A549 (cell line): ENCODE measurements around the gene KIAA0930. TPM values are rescaled to one million over a fixed set of nuclear protein-coding genes. Genes with fewer than 3 reads are reported as not detected.

Experiments used
- ATAC-seq, 2 experiments: fragments of 200-7000 bp in 1 of 2; fragments of >200 bp in 1 of 2; cut with Nextera tagmentation in 1 of 2; cut with Tn5 transposase in 1 of 2; 3 replicates each; pipeline versions ENCODE4 v1.8.0 to v1.9.1; 2018 to 2020; ENCODE audit warnings: mild to moderate bottlenecking in 1 of 2, moderate library complexity in 1 of 2
- CTCF ChIA-PET: fragments of 300-600 bp; sonication (Branson Sonifier 250); formaldehyde crosslinking; extraction: SDS; loops from one replicate; lab custom pipeline; 2021; ENCODE audit warnings: antibody characterized with exemption, inconsistent platforms; lab: Yijun Ruan, JAX
- POLR2A ChIA-PET: fragments of 350-600 bp; formaldehyde crosslinking; extraction: SDS; loops from one replicate; lab custom pipeline; 2021; ENCODE audit warnings: antibody characterized with exemption, inconsistent platforms; lab: Yijun Ruan, JAX
- DNase-seq, 2 experiments: peaks; one replicate each; pipeline versions ENCODE4 v3.0.0 to v3.0.0-alpha.2; 2011 to 2016; ENCODE audit warnings: low read depth in 1 of 2, low spot score in 1 of 2
- FAIRE-seq: peaks from 2 replicates; lab custom pipeline; 2011; peaks lifted over from hg19 to GRCh38; lab: Jason Lieb, UNC
- H3K27ac ChIP-seq, 2 experiments: fragments of >200 bp; sonication (Bioruptor Twin); formaldehyde crosslinking; 3 replicates each; pipeline ENCODE4 v1.5.1; 2016 to 2017
- H3K4me1 ChIP-seq: fragments of >200 bp; sonication (Bioruptor Twin); formaldehyde crosslinking; 3 replicates; pipeline ENCODE4 v1.6.1; 2016
- H3K4me2 ChIP-seq: fragments of >200 bp; sonication (Bioruptor Twin); formaldehyde crosslinking; 3 replicates; pipeline ENCODE4 v1.6.1; 2016
- H3K4me3 ChIP-seq: fragments of >200 bp; sonication (Bioruptor Twin); formaldehyde crosslinking; 3 replicates; pipeline ENCODE4 v1.5.1; 2016
- H3K9me3 ChIP-seq: fragments of >200 bp; sonication (Bioruptor Twin); formaldehyde crosslinking; 3 replicates; pipeline ENCODE4 v1.6.1; 2016
- BHLHE40 ChIP-seq: IDR thresholded peaks from 2 replicates; pipeline ENCODE4 v1.6.1; 2012; ENCODE audit warnings: low read depth, low read length, inconsistent platforms
- CBX8 ChIP-seq: fragments of 200-600 bp; sonication (generic); IDR thresholded peaks from 2 replicates; pipeline ENCODE4 v1.6.1; 2016
- CHD2 ChIP-seq: fragments of 150-350 bp; IDR thresholded peaks from 2 replicates; pipeline ENCODE4 v1.6.1; 2014; ENCODE audit warnings: low read length; ENCODE audit not compliant: partially characterized antibody
- CHD4 ChIP-seq: fragments of 200-600 bp; sonication (generic); IDR thresholded peaks from 2 replicates; pipeline ENCODE4 v1.6.1; 2016; ENCODE audit warnings: antibody characterized with exemption, mild to moderate bottlenecking, borderline replicate concordance
- CTCF ChIP-seq: fragments of >200 bp; sonication (Bioruptor Twin); formaldehyde crosslinking; IDR thresholded peaks from 3 replicates; pipeline ENCODE4 v1.5.1; 2016
- EHF ChIP-seq: fragments of 250-450 bp; sonication (Bioruptor Pico); IDR thresholded peaks from 2 replicates; pipeline ENCODE4 v1.5.0; 2020; ENCODE audit warnings: mild to moderate bottlenecking
- EHMT2 ChIP-seq: fragments of 200-600 bp; sonication (generic); IDR thresholded peaks from 2 replicates; pipeline ENCODE4 v1.6.1; 2016; ENCODE audit warnings: antibody characterized with exemption, low read depth, mild to moderate bottlenecking, moderate library complexity
- EP300 ChIP-seq, 2 experiments: fragments of >200 bp; sonication (Bioruptor Twin); formaldehyde crosslinking; IDR thresholded peaks; 2 replicates in 1 of 2; 3 replicates in 1 of 2; pipeline ENCODE4 v1.6.1; 2016 to 2017
- FOSB ChIP-seq: fragments of 250-450 bp; sonication (Bioruptor Pico); IDR thresholded peaks from 2 replicates; pipeline ENCODE4 v1.5.0; 2020; ENCODE audit warnings: mild to moderate bottlenecking, moderate library complexity
- FOXS1 ChIP-seq: fragments of 250-450 bp; sonication (Bioruptor Pico); IDR thresholded peaks from 2 replicates; pipeline ENCODE4 v1.5.0; 2020; ENCODE audit warnings: mild to moderate bottlenecking, moderate library complexity
- HES2 ChIP-seq: fragments of >200 bp; sonication (Bioruptor Twin); formaldehyde crosslinking; IDR thresholded peaks from 2 replicates; pipeline ENCODE4 v1.6.1; 2016
- HEYL ChIP-seq: fragments of 250-450 bp; sonication (Bioruptor Pico); IDR thresholded peaks from 2 replicates; pipeline ENCODE4 v1.8.0; 2021; ENCODE audit warnings: mild to moderate bottlenecking, moderate library complexity
- HOXB13 ChIP-seq: fragments of 250-450 bp; sonication (Bioruptor Pico); IDR thresholded peaks from 2 replicates; pipeline ENCODE4 v1.5.0; 2020; ENCODE audit warnings: low read depth, mild to moderate bottlenecking, moderate library complexity
- HOXB5 ChIP-seq: fragments of 250-450 bp; sonication (Bioruptor Pico); IDR thresholded peaks from 2 replicates; pipeline ENCODE4 v1.5.0; 2020; ENCODE audit warnings: mild to moderate bottlenecking, moderate library complexity
- JUN ChIP-seq, 2 experiments: fragments of >200 bp; sonication (Bioruptor Twin); formaldehyde crosslinking; IDR thresholded peaks; 2 replicates in 1 of 2; 3 replicates in 1 of 2; pipeline ENCODE4 v1.6.1; 2016 to 2017
- KDM1A ChIP-seq: fragments of 200-600 bp; sonication (generic); IDR thresholded peaks from 2 replicates; pipeline ENCODE4 v1.6.1; 2016; ENCODE audit warnings: low read depth, mild to moderate bottlenecking
- MAX ChIP-seq: IDR thresholded peaks from 2 replicates; pipeline ENCODE4 v1.6.1; 2012
- MAZ ChIP-seq: fragments of 150-350 bp; IDR thresholded peaks from 2 replicates; pipeline ENCODE4 v1.6.1; 2014; ENCODE audit warnings: antibody characterized with exemption, low read depth, low read length, borderline replicate concordance
- NPAS2 ChIP-seq: fragments of 250-450 bp; sonication (Bioruptor Pico); IDR thresholded peaks from 2 replicates; pipeline ENCODE4 v1.8.0; 2022; ENCODE audit warnings: mild to moderate bottlenecking, moderate library complexity, borderline replicate concordance
- PBX3 ChIP-seq: IDR thresholded peaks from 2 replicates; pipeline ENCODE4 v1.6.1; 2012
- PHF8 ChIP-seq: fragments of 200-600 bp; sonication (generic); IDR thresholded peaks from 2 replicates; pipeline ENCODE4 v1.6.1; 2016; ENCODE audit warnings: low read depth, mild to moderate bottlenecking, antibody characterized with exemption, moderate library complexity, borderline replicate concordance
- POLR2AphosphoS2 ChIP-seq: conservative IDR thresholded peaks from 2 replicates; pipeline ENCODE4 v1.6.1; 2012; ENCODE audit warnings: low read length, improper control_type of control experiment, inconsistent platforms
- RAD21 ChIP-seq, 2 experiments: fragments of >200 bp in 1 of 2; sonication (Bioruptor Twin) in 1 of 2; formaldehyde crosslinking in 1 of 2; IDR thresholded peaks in 1 of 2; conservative IDR thresholded peaks in 1 of 2; 2 replicates in 1 of 2; 3 replicates in 1 of 2; pipeline ENCODE4 v1.6.1; 2012 to 2018; ENCODE audit warnings: inconsistent platforms in 1 of 2
- RCOR1 ChIP-seq: fragments of 150-350 bp; IDR thresholded peaks from 2 replicates; pipeline ENCODE4 v1.6.1; 2014; ENCODE audit warnings: antibody characterized with exemption, low read length, low read depth
- REST ChIP-seq: fragments of 200-600 bp; sonication (generic); IDR thresholded peaks from 2 replicates; pipeline ENCODE4 v1.6.1; 2016; ENCODE audit warnings: antibody characterized with exemption, mild to moderate bottlenecking, moderate library complexity
- RFX5 ChIP-seq: fragments of 450-650 bp; IDR thresholded peaks from 2 replicates; pipeline ENCODE4 v1.7.1; 2014; ENCODE audit warnings: antibody characterized with exemption, mild to moderate bottlenecking, moderate library complexity
- TFCP2L1 ChIP-seq: fragments of 250-450 bp; sonication (Bioruptor Pico); IDR thresholded peaks from 2 replicates; pipeline ENCODE4 v1.5.0; 2021; ENCODE audit warnings: mild to moderate bottlenecking
- ZC3H11A ChIP-seq: fragments of 450-650 bp; IDR thresholded peaks from 2 replicates; pipeline ENCODE4 v1.6.1; 2014; ENCODE audit warnings: antibody characterized with exemption, mild to moderate bottlenecking
- ZFP36 ChIP-seq: fragments of 450-650 bp; IDR thresholded peaks from 2 replicates; pipeline ENCODE4 v1.6.1; 2014; ENCODE audit warnings: borderline replicate concordance; ENCODE audit not compliant: partially characterized antibody
- ZSCAN20 ChIP-seq: fragments of 250-450 bp; sonication (Bioruptor Pico); IDR thresholded peaks from 2 replicates; pipeline ENCODE4 v1.8.0; 2022; ENCODE audit warnings: mild to moderate bottlenecking, moderate library complexity
- WGBS: methylation state at CpG from one replicate; pipeline ENCODE4 v1.1.6; 2017; ENCODE audit errors: missing lambda C conversion rate; 5-methylcytosine and 5-hydroxymethylcytosine counted together
- polyA plus RNA-seq, 4 experiments: library from polyadenylated mRNA; depleted of rRNA in 3 of 4; stranded (reverse); fragments of >200 nt; fragmentation: RNase III in 1 of 4; extraction: RNeasy Plus Mini Kit Qiagen cat#74134 plus additional on column Dnase treatment in 1 of 4; gene quantifications; 2 replicates in 3 of 4; 3 replicates in 1 of 4; pipeline ENCODE4 v1.2.3, GENCODE V29; 2011 to 2017

The KIAA0930 gene
- polyA plus RNA-seq, 2 of the 4 experiments (the other 2 are of a cell fraction): 47.7 to 60.0 TPM

- FAIRE-seq: no peak
- POLR2A ChIA-PET: interaction anchor here (0.6 kb wide), 1 partner anchor 17 kb away, joined by 4 read pairs; no protein-coding TSS in a partner anchor
- Histone ChIP-seq H3K4me1 (peaks cover 13% of the 10 kb centered on the region), H3K4me3 (no peak overlapping the region), H3K27ac (no peak overlapping the region), H3K4me2 (no peak overlapping the region), H3K9me3 (no peaks in the 10 kb centered on the region)
- no peak for DNase-seq
- TF ChIP-seq FOXS1: no peak
- TF ChIP-seq CHD2: no peak
- TF ChIP-seq MAZ: no peak
- TF ChIP-seq CBX8: no peak
- no peak for TF ChIP-seq KDM1A
- no peak for TF ChIP-seq POLR2AphosphoS2
- TF ChIP-seq NPAS2 (CRISPR knock-in tag): no peak
- no peak for TF ChIP-seq RFX5
- TF ChIP-seq HOXB5: no peak
- TF ChIP-seq PHF8: no peak
- TF ChIP-seq HEYL (CRISPR knock-in tag): no peak
- TF ChIP-seq EHMT2: no peak
- no peak for TF ChIP-seq ZSCAN20 (CRISPR knock-in tag)
- no peak for TF ChIP-seq ZC3H11A
- TF ChIP-seq JUN (IDR thresholded peaks at IDR 0.05): no peak
- TF ChIP-seq REST: no peak
- no peak for TF ChIP-seq EP300 (IDR thresholded peaks at IDR 0.05)
- TF ChIP-seq RCOR1: no peak
- no peak for TF ChIP-seq BHLHE40
- no peak for ATAC-seq
- CTCF ChIA-PET: interaction anchor here (1.3 kb wide), 1 partner anchor 9 kb away, joined by 3 read pairs; no protein-coding TSS in a partner anchor
- 84% methylated on average over 7 of the region's 9 CpGs for WGBS
Observed at GRCh38 chr22:45200230-45200629, 40.5 kb downstream of the KIAA0930 start.

- no peak overlapping the region for H3K4me2 ChIP-seq
- H3K27ac ChIP-seq: no peak overlapping the region
- no peak overlapping the region for H3K4me3 ChIP-seq
- H3K9me3 ChIP-seq: no peaks in the 10 kb centered on the region
- TF ChIP-seq HOXB13 (CRISPR knock-in tag) (no peak), FOSB (CRISPR knock-in tag) (no peak), RCOR1 (no peak), CHD4 (no peak), EHF (no peak), CTCF (no peak), KDM1A (no peak), RAD21 (conservative IDR thresholded peaks at IDR 0.05 in 1 of 2, IDR thresholded peaks at IDR 0.05 in 1 of 2) (no peak), ZFP36 (no peak), MAX (no peak), HES2 (no peak), PHF8 (no peak), PBX3 (no peak), TFCP2L1 (CRISPR knock-in tag) (no peak), HOXB5 (no peak)
- ATAC-seq: no peak
- H3K4me1 ChIP-seq: peaks cover 13% of the 10 kb centered on the region
- FAIRE-seq: no peak
- DNase-seq: no peak
- CTCF ChIA-PET: no interaction called here
- WGBS: 87% methylated on average over 16 of the region's 16 CpGs
- POLR2A ChIA-PET: no interaction called here
Observed at GRCh38 chr22:45199723-45200122, 41.0 kb downstream of the KIAA0930 start.
